HEK293 (cell line): ENCODE results near the gene ANKRD33B.
A peak's percentile ranks its signal among the peaks of the same experiment; 100 is the strongest.

ENCODE experiments used
- BCL11A ChIP-seq: fragments of 450-650 bp; formaldehyde crosslinking; IDR thresholded peaks from 2 replicates; pipeline ENCODE4 v1.5.1; 2016; ENCODE audit warnings: low read depth, missing biosample characterization, missing genetic modification characterization
- KLF17 ChIP-seq: fragments of 450-650 bp; formaldehyde crosslinking; IDR thresholded peaks from 2 replicates; pipeline ENCODE4 v1.5.1; 2016; ENCODE audit warnings: missing biosample characterization, missing genetic modification characterization
- KLF7 ChIP-seq: fragments of 450-650 bp; formaldehyde crosslinking; IDR thresholded peaks from 2 replicates; pipeline ENCODE4 v1.5.1; 2016; ENCODE audit warnings: missing biosample characterization, missing genetic modification characterization, borderline replicate concordance
- PRDM4 ChIP-seq: fragments of 450-650 bp; formaldehyde crosslinking; IDR thresholded peaks from 2 replicates; pipeline ENCODE4 v1.5.1; 2017; ENCODE audit warnings: missing biosample characterization, missing genetic modification characterization
- RBAK ChIP-seq: fragments of 450-650 bp; formaldehyde crosslinking; IDR thresholded peaks from 2 replicates; pipeline ENCODE4 v1.5.1; 2016; ENCODE audit warnings: missing biosample characterization, missing genetic modification characterization
- TSHZ1 ChIP-seq: fragments of 450-650 bp; formaldehyde crosslinking; IDR thresholded peaks from 2 replicates; pipeline ENCODE4 v1.5.1; 2016; ENCODE audit warnings: missing biosample characterization, missing genetic modification characterization, borderline replicate concordance
- ZBTB48 ChIP-seq: fragments of 450-650 bp; formaldehyde crosslinking; IDR thresholded peaks from 2 replicates; pipeline ENCODE4 v1.5.1; 2016; ENCODE audit warnings: missing biosample characterization, missing genetic modification characterization
- ZBTB6 ChIP-seq: fragments of 450-650 bp; formaldehyde crosslinking; IDR thresholded peaks from 2 replicates; pipeline ENCODE4 v1.5.1; 2017; ENCODE audit warnings: missing biosample characterization, missing genetic modification characterization
- ZBTB7A ChIP-seq: fragments of 450-650 bp; formaldehyde crosslinking; IDR thresholded peaks from 2 replicates; pipeline ENCODE4 v1.5.1; 2016; ENCODE audit warnings: low read depth, missing biosample characterization, missing genetic modification characterization
- ZNF280C ChIP-seq: fragments of 450-650 bp; formaldehyde crosslinking; IDR thresholded peaks from 2 replicates; pipeline ENCODE4 v1.5.1; 2016; ENCODE audit warnings: missing biosample characterization, missing genetic modification characterization
- ZNF302 ChIP-seq: fragments of 450-650 bp; formaldehyde crosslinking; IDR thresholded peaks from 2 replicates; pipeline ENCODE4 v1.5.1; 2016; ENCODE audit warnings: missing biosample characterization, missing genetic modification characterization, low read depth
- ZNF501 ChIP-seq: fragments of 450-650 bp; formaldehyde crosslinking; IDR thresholded peaks from 2 replicates; pipeline ENCODE4 v1.5.1; 2016; ENCODE audit warnings: missing biosample characterization, missing genetic modification characterization
- ZNF600 ChIP-seq: fragments of 450-650 bp; formaldehyde crosslinking; IDR thresholded peaks from 2 replicates; pipeline ENCODE4 v1.5.1; 2016; ENCODE audit warnings: missing biosample characterization, missing genetic modification characterization
- TF ChIP-seq, protein P1 (sequence below): fragments of 450-650 bp; formaldehyde crosslinking; IDR thresholded peaks from 2 replicates; pipeline ENCODE4 v1.5.1; 2016; ENCODE audit warnings: missing biosample characterization, missing genetic modification characterization

The ANKRD33B gene

GRCh38 chr5:10601246-10602030 is 37.6 kb downstream of the ANKRD33B start (continued):
- TF ChIP-seq ZBTB6 (peak; percentile 86), KLF7 (tag by site-specific recombination) (peak; percentile 86; the same call in 1 of the 2 replicates), TSHZ1 (tag by site-specific recombination) (peak; percentile 62), ZNF501 (peak; percentile 98), KLF17 (tag by site-specific recombination) (peak; percentile 99), ZBTB48 (tag by site-specific recombination) (peak; percentile 99), RBAK (no peak), ZNF600 (peak; percentile 83), PRDM4 (peak; percentile 76), BCL11A (tag by site-specific recombination) (peak; percentile 97), ZNF280C (tag by site-specific recombination) (no peak), ZBTB7A (peak; percentile 78; the same call in 1 of the 2 replicates), ZNF302 (peak; percentile 73; the same call in 1 of the 2 replicates)
- TF ChIP-seq, protein P1, sequence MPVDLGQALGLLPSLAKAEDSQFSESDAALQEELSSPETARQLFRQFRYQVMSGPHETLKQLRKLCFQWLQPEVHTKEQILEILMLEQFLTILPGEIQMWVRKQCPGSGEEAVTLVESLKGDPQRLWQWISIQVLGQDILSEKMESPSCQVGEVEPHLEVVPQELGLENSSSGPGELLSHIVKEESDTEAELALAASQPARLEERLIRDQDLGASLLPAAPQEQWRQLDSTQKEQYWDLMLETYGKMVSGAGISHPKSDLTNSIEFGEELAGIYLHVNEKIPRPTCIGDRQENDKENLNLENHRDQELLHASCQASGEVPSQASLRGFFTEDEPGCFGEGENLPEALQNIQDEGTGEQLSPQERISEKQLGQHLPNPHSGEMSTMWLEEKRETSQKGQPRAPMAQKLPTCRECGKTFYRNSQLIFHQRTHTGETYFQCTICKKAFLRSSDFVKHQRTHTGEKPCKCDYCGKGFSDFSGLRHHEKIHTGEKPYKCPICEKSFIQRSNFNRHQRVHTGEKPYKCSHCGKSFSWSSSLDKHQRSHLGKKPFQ (tag by site-specific recombination) = peak; percentile 98
- TF ChIP-seq, all 188 proteins: peak for 112
